DND-41 (cell line): ENCODE data around the gene NLGN2.

ENCODE experiments used
- EZH2 ChIP-seq: IDR thresholded peaks from 3 replicates; pipeline ENCODE4 v1.6.1; 2012; ENCODE audit warnings: borderline replicate concordance, low read depth, mild to moderate bottlenecking, moderate library complexity, low read length, inconsistent platforms; ENCODE audit not compliant: severe bottlenecking
- TF ChIP-seq, protein P1 (sequence below): IDR thresholded peaks from 2 replicates; pipeline ENCODE4 v1.5.1; 2012; ENCODE audit warnings: borderline replicate concordance, low read length, moderate library complexity, mild to moderate bottlenecking; ENCODE audit not compliant: poor library complexity, severe bottlenecking; ENCODE audit errors: extremely low read depth

DNA sequence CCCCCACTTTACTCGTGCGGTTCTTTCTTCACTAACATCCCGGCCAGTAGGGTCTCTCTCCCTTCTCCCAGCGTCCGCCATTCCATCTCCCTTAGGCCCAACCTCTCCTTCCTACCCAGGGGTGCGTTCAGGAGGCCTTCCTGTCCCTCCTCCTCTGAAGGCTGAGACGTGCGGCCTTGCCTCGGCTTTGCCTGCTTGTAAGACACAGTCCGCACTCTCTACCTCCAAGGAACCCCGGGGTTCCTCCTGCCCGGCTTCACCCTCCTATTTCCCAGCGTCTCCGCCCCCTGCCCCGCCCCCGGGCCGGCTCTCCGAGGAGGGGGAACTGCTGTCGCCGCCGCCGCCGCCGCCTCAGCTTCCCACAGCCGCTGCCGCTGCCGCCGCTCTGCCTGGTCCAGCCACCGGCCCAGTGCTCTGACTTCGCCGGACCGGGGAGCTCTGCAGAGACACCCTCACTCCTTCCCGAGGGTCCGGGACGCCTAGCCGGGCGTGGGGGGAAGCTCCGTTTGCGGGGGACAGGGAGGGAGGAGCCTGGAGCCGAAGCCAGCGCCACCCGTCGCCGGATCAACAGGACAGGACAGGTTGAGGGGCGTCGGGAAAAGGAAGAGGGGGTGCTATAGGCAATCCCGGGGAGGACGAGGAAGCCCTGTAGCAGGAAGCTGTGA lies 30.4 kb downstream of the NLGN2 start:
- TF ChIP-seq, protein P1, sequence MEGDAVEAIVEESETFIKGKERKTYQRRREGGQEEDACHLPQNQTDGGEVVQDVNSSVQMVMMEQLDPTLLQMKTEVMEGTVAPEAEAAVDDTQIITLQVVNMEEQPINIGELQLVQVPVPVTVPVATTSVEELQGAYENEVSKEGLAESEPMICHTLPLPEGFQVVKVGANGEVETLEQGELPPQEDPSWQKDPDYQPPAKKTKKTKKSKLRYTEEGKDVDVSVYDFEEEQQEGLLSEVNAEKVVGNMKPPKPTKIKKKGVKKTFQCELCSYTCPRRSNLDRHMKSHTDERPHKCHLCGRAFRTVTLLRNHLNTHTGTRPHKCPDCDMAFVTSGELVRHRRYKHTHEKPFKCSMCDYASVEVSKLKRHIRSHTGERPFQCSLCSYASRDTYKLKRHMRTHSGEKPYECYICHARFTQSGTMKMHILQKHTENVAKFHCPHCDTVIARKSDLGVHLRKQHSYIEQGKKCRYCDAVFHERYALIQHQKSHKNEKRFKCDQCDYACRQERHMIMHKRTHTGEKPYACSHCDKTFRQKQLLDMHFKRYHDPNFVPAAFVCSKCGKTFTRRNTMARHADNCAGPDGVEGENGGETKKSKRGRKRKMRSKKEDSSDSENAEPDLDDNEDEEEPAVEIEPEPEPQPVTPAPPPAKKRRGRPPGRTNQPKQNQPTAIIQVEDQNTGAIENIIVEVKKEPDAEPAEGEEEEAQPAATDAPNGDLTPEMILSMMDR, result no peak
- TF ChIP-seq EZH2, result no peak
